HEK293 (cell line): ENCODE results near the gene PRKAG2.
A peak's percentile ranks its signal among the peaks of the same experiment; 100 is the strongest.

Experiments
- CTCF ChIA-PET: fragments of 350-600 bp; formaldehyde crosslinking; extraction: SDS; loops from one replicate; lab custom pipeline; 2021; ENCODE audit warnings: antibody characterized with exemption; lab: Yijun Ruan, JAX
- POLR2A ChIA-PET: fragments of 300-600 bp; formaldehyde crosslinking; extraction: SDS; loops from one replicate; lab custom pipeline; 2020; ENCODE audit warnings: antibody characterized with exemption, inconsistent platforms; lab: Yijun Ruan, JAX
- H3K27ac ChIP-seq: fragments of 200-500 bp; sonication (Bioruptor generic); 2 replicates; pipeline ENCODE4 v1.5.1; 2014; ENCODE audit warnings: low read depth, low read length, control low read depth, inconsistent platforms; ENCODE audit errors: extremely low read depth
- H3K36me3 ChIP-seq, 2 experiments: fragments of 200-500 bp in 1 of 2; sonication (Bioruptor generic) in 1 of 2; 1 replicate in 1 of 2; 2 replicates in 1 of 2; pipeline ENCODE4 v1.5.1; 2014 to 2017; ENCODE audit warnings: inconsistent platforms in 2 of 2, low read length in 2 of 2; ENCODE audit not compliant: control insufficient read depth in 2 of 2, insufficient read depth in 1 of 2
- H3K4me1 ChIP-seq: fragments of 200-500 bp; sonication (Bioruptor generic); 2 replicates; pipeline ENCODE4 v1.5.1; 2014; ENCODE audit warnings: mild to moderate bottlenecking, low read length, inconsistent platforms; ENCODE audit not compliant: control insufficient read depth, insufficient read depth
- H3K4me3 ChIP-seq: 2 replicates; pipeline ENCODE4 v1.5.1; 2011; ENCODE audit warnings: low read depth, mild to moderate bottlenecking, control low read depth, low read length, moderate library complexity
- H3K9me3 ChIP-seq: fragments of 200-500 bp; sonication (Bioruptor generic); 2 replicates; pipeline ENCODE4 v1.5.1; 2014; ENCODE audit warnings: low read depth, low read length, inconsistent platforms; ENCODE audit not compliant: control insufficient read depth, insufficient read depth
- INSM2 ChIP-seq: fragments of 450-650 bp; formaldehyde crosslinking; IDR thresholded peaks from 2 replicates; pipeline ENCODE4 v1.5.1; 2016; ENCODE audit warnings: missing biosample characterization, missing genetic modification characterization
- KLF1 ChIP-seq: fragments of 450-650 bp; formaldehyde crosslinking; IDR thresholded peaks from 2 replicates; pipeline ENCODE4 v1.5.1; 2016; ENCODE audit warnings: missing biosample characterization, missing genetic modification characterization
- KLF7 ChIP-seq: fragments of 450-650 bp; formaldehyde crosslinking; IDR thresholded peaks from 2 replicates; pipeline ENCODE4 v1.5.1; 2016; ENCODE audit warnings: missing biosample characterization, missing genetic modification characterization, borderline replicate concordance
- MEIS1 ChIP-seq: sonication (generic); formaldehyde crosslinking; IDR thresholded peaks from 2 replicates; pipeline ENCODE4 v1.8.1; 2022; ENCODE audit warnings: missing genetic modification reagents, mild to moderate bottlenecking, borderline replicate concordance
- PRDM10 ChIP-seq: fragments of 450-650 bp; formaldehyde crosslinking; IDR thresholded peaks from 2 replicates; pipeline ENCODE4 v1.5.1; 2016; ENCODE audit warnings: missing biosample characterization, missing genetic modification characterization
- REPIN1 ChIP-seq: fragments of 450-650 bp; formaldehyde crosslinking; IDR thresholded peaks from 2 replicates; pipeline ENCODE4 v1.5.1; 2017; ENCODE audit warnings: missing biosample characterization, missing genetic modification characterization, low read depth
- WT1 ChIP-seq: fragments of 450-650 bp; formaldehyde crosslinking; IDR thresholded peaks from 2 replicates; pipeline ENCODE4 v1.5.1; 2016; ENCODE audit warnings: missing biosample characterization, missing genetic modification characterization
- ZEB2 ChIP-seq: fragments of 450-650 bp; formaldehyde crosslinking; IDR thresholded peaks from 2 replicates; pipeline ENCODE4 v1.5.1; 2016; ENCODE audit warnings: missing biosample characterization, missing genetic modification characterization
- ZNF221 ChIP-seq: fragments of 450-650 bp; formaldehyde crosslinking; IDR thresholded peaks from 2 replicates; pipeline ENCODE4 v1.5.1; 2017; ENCODE audit warnings: missing biosample characterization, missing genetic modification characterization, borderline replicate concordance
- ZNF433 ChIP-seq: fragments of 450-650 bp; formaldehyde crosslinking; IDR thresholded peaks from 2 replicates; pipeline ENCODE4 v1.5.1; 2016; ENCODE audit warnings: missing biosample characterization, missing genetic modification characterization, low read depth
- ZNF513 ChIP-seq: fragments of 450-650 bp; IDR thresholded peaks from 2 replicates; pipeline ENCODE4 v1.5.1; 2018; ENCODE audit warnings: missing biosample characterization, missing genetic modification characterization
- ZNF623 ChIP-seq: fragments of 450-650 bp; formaldehyde crosslinking; IDR thresholded peaks from 2 replicates; pipeline ENCODE4 v1.5.1; 2016; ENCODE audit warnings: missing biosample characterization, missing genetic modification characterization
- ZNF677 ChIP-seq: fragments of 450-650 bp; IDR thresholded peaks from 2 replicates; pipeline ENCODE4 v1.5.0; 2018; ENCODE audit warnings: missing biosample characterization, mild to moderate bottlenecking, missing genetic modification characterization, moderate library complexity
- ZNF791 ChIP-seq: fragments of 450-650 bp; formaldehyde crosslinking; IDR thresholded peaks from 2 replicates; pipeline ENCODE4 v1.5.1; 2016; ENCODE audit warnings: missing biosample characterization, missing genetic modification characterization

PRKAG2 gene

GRCh38 chr7:151715666-151716315, 161.1 kb downstream of the PRKAG2 start:
- ChIA-PET CTCF (interaction anchor here (1.5 kb wide), 1 partner anchor 11 kb away, joined by 4 read pairs; no protein-coding TSS in a partner anchor), POLR2A (interaction anchor here (0.7 kb wide), 1 partner anchor 18 kb away, joined by 8 read pairs; no protein-coding TSS in a partner anchor)
- H3K9me3 ChIP-seq, result no peaks in the 10 kb centered on the region
- no peaks in the 10 kb centered on the region for H3K4me1 ChIP-seq
- H3K36me3 ChIP-seq, result peaks cover 0 to 4% of the 10 kb centered on the region in 2 experiments; a peak in 1 of 3 replicates
- no peak overlapping the region for H3K4me3 ChIP-seq
- TF ChIP-seq INSM2 (tag by site-specific recombination), result no peak
- no peak for TF ChIP-seq ZNF677 (tag by site-specific recombination)
- TF ChIP-seq ZNF221, result no peak
- TF ChIP-seq ZNF433, result no peak
- no peak for TF ChIP-seq KLF1 (tag by site-specific recombination)
- no peak for TF ChIP-seq ZNF513 (tag by site-specific recombination)
- TF ChIP-seq ZNF791, result no peak
- no peak for TF ChIP-seq ZNF623 (tag by site-specific recombination)
- TF ChIP-seq KLF7 (tag by site-specific recombination), result no peak
- no peak for TF ChIP-seq ZEB2 (tag by site-specific recombination)
- no peak overlapping the region for H3K27ac ChIP-seq

GRCh38 chr7:151714201-151714600, 162.7 kb downstream of the PRKAG2 start:
- TF ChIP-seq MEIS1 (CRISPR knock-in tag), result no peak
- peak; percentile 56; the same call in 1 of the 2 replicates for TF ChIP-seq WT1 (tag by site-specific recombination)
- no peaks in the 10 kb centered on the region for H3K9me3 ChIP-seq
- peaks cover 0 to 10% of the 10 kb centered on the region in 2 experiments; a peak in 1 of 3 replicates for H3K36me3 ChIP-seq
- CTCF ChIA-PET, result interaction anchor here (1.2 kb wide), 1 partner anchor 8 kb away, joined by 4 read pairs; no protein-coding TSS in a partner anchor
- H3K27ac ChIP-seq, result no peak overlapping the region
- H3K4me3 ChIP-seq, result no peak overlapping the region
- POLR2A ChIA-PET, result no interaction called here
- no peaks in the 10 kb centered on the region for H3K4me1 ChIP-seq

- ChIA-PET POLR2A (no interaction called here), CTCF (no interaction called here)
- H3K4me1 ChIP-seq, result no peaks in the 10 kb centered on the region
- H3K9me3 ChIP-seq, result no peaks in the 10 kb centered on the region
- peaks cover 0 to 10% of the 10 kb centered on the region in 2 experiments; a peak in 1 of 3 replicates for H3K36me3 ChIP-seq
- H3K27ac ChIP-seq, result no peak overlapping the region
- H3K4me3 ChIP-seq, result no peak overlapping the region
- TF ChIP-seq REPIN1 (tag by site-specific recombination) (no peak), PRDM10 (tag by site-specific recombination) (peak; percentile 50; the same call in 1 of the 2 replicates)
Observed at GRCh38 chr7:151712810-151713125, 164.1 kb downstream of the PRKAG2 start.
